Bronchial epithelial cell (primary cell): ENCODE measurements around the gene ANKRD18B. TPM values are rescaled to one million over a fixed set of nuclear protein-coding genes. Genes with fewer than 3 reads are reported as not detected.
"Not testable (repeated sequence)": the region's sequence is repeated elsewhere in the genome, so short reads cannot be mapped to it uniquely, and the experiment has no call there.

Experiments
- DNase-seq: peaks from one replicate; pipeline ENCODE4 v3.0.0-alpha.2; 2010; ENCODE audit warnings: low read depth
- FAIRE-seq: peaks from 2 replicates; lab custom pipeline; 2011; peaks lifted over from hg19 to GRCh38; lab: Jason Lieb, UNC
- H3K27me3 ChIP-seq: 2 replicates; pipeline ENCODE4 v1.5.1; 2011; ENCODE audit warnings: low read length; ENCODE audit not compliant: control insufficient read depth, insufficient read depth
- H3K36me3 ChIP-seq: 2 replicates; pipeline ENCODE4 v1.5.1; 2011; ENCODE audit warnings: low read length; ENCODE audit not compliant: control insufficient read depth, insufficient read depth
- H3K4me3 ChIP-seq: 2 replicates; pipeline ENCODE4 v1.5.1; 2011; ENCODE audit warnings: mild to moderate bottlenecking, low read depth, low read length, control low read depth
- CTCF ChIP-seq: IDR thresholded peaks from 2 replicates; pipeline ENCODE4 v1.5.1; 2011; ENCODE audit warnings: mild to moderate bottlenecking, moderate library complexity, low read length, control low read depth, inconsistent platforms; ENCODE audit not compliant: insufficient read depth, severe bottlenecking
- total RNA-seq: library from RNA; depleted of rRNA; stranded (reverse); fragments of >200 nt; gene quantifications from 2 replicates; pipeline ENCODE4 v1.2.1, GENCODE V29; 2014

The ANKRD18B gene
- total RNA-seq: 5.8 and 6.0 TPM in 2 replicates

DNA sequence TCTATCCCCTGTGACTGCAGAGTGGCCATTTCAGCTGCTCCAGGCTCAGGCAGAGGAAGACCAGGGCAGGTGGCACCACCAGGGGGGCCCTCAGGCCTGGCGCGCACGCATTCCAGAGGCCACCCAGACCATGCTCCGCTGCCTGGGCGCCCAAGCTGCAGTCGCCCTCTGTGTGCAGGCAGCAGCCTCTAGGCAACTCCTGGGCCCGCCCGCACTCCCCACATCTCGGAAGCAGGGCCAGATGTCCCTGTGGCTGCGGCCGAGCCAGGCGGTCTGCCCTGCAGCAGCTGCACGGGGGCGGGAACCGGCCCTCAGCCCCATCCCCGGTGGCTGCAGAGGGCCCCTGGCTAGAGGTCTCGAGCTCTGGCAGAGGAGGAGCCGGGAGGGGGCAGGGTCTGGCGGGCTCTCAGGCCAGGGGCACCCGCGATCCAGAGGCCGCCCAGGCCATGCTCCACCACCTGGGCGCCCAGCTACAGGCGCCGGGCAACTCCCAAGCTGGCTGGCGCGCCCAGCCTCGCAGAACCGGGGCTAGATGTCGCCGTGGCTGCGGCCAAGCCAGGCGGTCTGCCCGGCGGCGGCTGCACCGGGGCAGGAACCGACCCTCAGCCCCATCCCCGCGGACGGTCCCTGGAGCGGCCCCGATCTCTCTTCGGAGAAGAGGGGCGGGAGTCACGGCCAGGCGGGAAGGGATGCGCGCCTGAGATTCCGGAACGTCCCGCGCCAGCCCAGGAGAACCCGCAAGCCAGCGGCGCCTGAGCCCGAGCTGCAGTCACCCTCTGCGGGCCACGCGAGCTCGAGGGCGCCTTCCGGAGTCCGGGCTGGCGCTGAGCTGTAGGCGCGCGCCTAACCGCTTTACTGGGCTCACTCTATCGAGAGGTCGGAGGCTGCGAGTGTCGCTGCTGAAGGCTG lies at the start of gene ANKRD18B:
Gene ANKRD18B, plus strand, starts transcription at position 855 of the 909 bp plus-strand sequence. CDS start 239 bp downstream, outside the sequence.
- not testable (repeated sequence) for FAIRE-seq, H3K27me3 ChIP-seq, H3K36me3 ChIP-seq
- H3K4me3 ChIP-seq: peak within 1 kb of the TSS; percentile 80
- TF ChIP-seq CTCF: peak; percentile 41
- peak; percentile 52 for DNase-seq

DNA sequence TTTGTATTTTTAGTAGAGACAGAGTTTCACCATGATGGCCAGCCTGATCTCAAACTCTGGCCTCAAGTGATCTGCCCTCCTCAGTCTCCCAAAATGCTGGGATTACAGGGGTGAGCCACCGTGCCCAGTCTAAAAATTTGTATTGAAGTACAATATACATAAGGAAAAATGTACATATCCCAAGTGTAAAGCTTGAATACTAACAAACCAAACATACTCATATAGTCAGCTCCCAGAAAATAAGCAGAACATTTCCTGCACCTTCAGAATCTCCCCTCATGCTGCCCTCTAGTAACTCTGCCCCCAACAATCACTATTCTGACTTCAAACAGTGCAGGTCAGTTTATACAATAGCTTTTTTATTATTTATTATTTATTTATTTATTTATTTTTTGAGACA lies 48.7 kb upstream of the ANKRD18B start:
- H3K27me3 ChIP-seq: no peaks in the 10 kb centered on the region
- H3K36me3 ChIP-seq: peaks cover 2% of the 10 kb centered on the region
- no peak for FAIRE-seq
- no peak for DNase-seq
- TF ChIP-seq CTCF: no peak
- H3K4me3 ChIP-seq: no peak overlapping the region

GRCh38 chr9:33476503-33476902 lies 47.5 kb upstream of the ANKRD18B start:
- H3K36me3 ChIP-seq: peaks cover 2% of the 10 kb centered on the region
- H3K4me3 ChIP-seq: no peak overlapping the region
- DNase-seq (no peak), FAIRE-seq (no peak)
- no peak for TF ChIP-seq CTCF
- H3K27me3 ChIP-seq: no peaks in the 10 kb centered on the region

- H3K27me3 ChIP-seq: no peaks in the 10 kb centered on the region
- no peak for TF ChIP-seq CTCF
- FAIRE-seq (no peak), DNase-seq (no peak)
- no peaks in the 10 kb centered on the region for H3K36me3 ChIP-seq
- no peak overlapping the region for H3K4me3 ChIP-seq
Measured at GRCh38 chr9:33480106-33480505, 43.9 kb upstream of the ANKRD18B start.

DNA sequence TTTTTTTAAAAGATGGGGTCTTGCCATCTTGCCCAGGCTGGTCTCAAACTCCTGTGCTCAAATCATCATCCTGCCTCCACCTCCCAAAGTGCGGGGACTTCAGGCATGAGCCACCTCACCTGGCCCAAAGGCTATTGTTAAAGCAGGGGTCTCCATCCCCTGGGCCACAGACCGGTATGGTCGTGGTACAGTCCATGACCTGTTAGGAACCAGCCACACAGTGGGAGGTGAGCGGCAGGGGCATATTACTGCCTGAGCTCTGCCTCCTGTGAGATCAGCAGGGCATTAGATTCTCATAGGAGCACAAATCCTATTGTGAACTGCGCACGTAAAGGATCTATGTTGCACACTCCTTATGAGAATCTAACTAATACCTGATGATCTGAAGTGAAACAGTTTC lies 43.1 kb upstream of the ANKRD18B start:
- Histone ChIP-seq H3K36me3 (no peaks in the 10 kb centered on the region), H3K4me3 (no peak overlapping the region), H3K27me3 (no peaks in the 10 kb centered on the region)
- no peak for DNase-seq
- FAIRE-seq: no peak
- no peak for TF ChIP-seq CTCF

- FAIRE-seq: not testable (repeated sequence)
Measured at GRCh38 chr9:33485312-33485711, 38.7 kb upstream of the ANKRD18B start.

More at GRCh38 chr9:33485312-33485711, 38.7 kb upstream of the ANKRD18B start:
- not testable (repeated sequence) for DNase-seq, H3K4me3 ChIP-seq, H3K36me3 ChIP-seq, H3K27me3 ChIP-seq
